ENCODE data around the gene SRPK3.
"Not testable (repeated sequence)": the region's sequence is repeated elsewhere in the genome, so short reads cannot be mapped to it uniquely, and the experiment has no call there.

Gene SRPK3

GRCh38 chrX:153780678-153781427, at the start of gene SRPK3:
Gene SRPK3 (plus strand): TSS chrX:153781041. CDS start chrX:153781087, 46 bp downstream.
- DNase-seq: no peak

- no peak for DNase-seq
Measured at GRCh38 chrX:153731117-153731844, 49.6 kb upstream of the SRPK3 start.

DNA sequence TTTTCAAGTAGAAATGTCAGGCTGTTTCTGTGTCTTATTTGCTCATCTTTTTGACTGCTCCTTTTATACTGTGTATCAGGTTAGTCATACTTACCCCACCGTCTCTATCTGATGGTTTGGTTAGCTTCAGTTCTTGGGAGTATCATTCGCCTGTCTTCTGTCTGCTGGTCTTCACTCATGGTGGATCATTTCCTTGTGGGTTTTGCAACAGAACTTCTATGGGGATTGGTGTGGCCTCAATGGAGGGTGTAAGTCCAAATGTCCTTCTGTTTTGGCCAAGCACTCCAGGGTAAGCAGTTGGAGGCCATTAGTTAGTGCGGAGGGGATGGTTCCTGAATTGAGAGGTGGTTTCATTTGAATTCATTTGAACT, 49.0 kb upstream of the SRPK3 start:
- DNase-seq: no peak

- DNase-seq: no peak
Measured at GRCh38 chrX:153732401-153732800, 48.4 kb upstream of the SRPK3 start.

DNA sequence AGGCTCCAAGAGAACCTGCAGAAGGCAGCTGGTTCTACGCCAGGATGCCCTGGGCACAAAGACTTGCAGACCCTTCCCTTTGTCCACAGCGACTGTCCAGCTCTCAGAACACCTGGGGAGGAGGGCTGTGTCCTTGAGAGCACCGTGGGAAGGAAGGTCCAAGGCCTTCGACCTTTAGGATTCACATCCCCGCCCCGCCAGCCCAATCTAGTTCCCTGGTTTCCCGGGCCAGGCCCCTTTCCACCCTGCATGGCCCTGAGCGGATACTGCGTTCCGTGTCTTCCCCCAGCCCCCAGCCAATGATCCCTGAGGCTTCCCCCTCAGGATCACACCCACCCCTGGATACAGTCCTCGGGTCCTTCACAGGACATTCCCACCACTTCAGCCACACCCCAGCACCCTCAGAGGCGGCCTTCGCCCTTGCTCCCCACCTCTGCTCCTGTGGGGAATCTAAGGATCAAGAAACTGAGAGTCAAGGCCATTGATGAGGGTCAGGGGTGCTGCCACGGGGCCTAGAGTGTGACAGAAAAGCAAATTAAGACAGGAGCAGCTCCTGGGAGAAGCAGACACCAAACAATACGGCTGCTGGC, 47.1 kb upstream of the SRPK3 start:
- no peak for DNase-seq

DNA sequence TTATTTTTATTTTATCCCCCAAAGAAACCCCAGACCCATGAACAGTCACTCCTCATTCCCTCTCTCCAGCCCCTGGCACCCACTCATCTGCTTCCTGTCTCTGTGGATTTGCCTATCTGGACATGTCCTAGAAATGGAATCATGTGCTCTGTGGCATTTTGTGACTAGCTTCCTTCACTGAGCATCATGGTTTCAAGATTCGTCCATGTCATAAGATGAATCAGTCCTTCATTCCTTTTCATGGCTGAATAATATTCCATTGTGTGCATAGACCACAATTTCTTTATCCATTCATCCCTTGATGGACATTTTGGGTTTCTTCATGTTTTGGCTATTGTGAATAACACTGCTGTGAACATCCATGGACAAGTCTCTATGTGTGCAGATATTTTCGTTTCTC, 46.0 kb upstream of the SRPK3 start:
- no peak for DNase-seq

DNA sequence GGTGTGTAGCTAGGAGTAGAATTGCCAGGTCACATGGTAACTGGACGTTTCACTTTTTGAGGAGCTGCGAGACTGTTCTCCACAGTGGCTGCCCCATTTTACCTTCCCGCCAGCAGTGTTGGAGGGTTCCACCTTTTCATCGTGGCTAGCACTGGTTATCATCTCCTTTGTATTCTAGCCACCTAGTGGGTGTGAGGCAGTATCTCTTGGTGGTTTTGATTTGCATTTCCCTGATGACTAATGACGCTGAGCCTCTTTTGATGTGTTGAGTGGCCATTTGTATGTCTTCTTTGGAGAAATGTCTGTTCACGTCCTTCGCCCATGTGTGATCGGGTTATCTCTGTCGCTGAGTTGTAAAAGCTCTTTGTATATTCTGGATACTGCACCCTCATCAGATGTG, 45.6 kb upstream of the SRPK3 start:
- DNase-seq: no peak

DNA sequence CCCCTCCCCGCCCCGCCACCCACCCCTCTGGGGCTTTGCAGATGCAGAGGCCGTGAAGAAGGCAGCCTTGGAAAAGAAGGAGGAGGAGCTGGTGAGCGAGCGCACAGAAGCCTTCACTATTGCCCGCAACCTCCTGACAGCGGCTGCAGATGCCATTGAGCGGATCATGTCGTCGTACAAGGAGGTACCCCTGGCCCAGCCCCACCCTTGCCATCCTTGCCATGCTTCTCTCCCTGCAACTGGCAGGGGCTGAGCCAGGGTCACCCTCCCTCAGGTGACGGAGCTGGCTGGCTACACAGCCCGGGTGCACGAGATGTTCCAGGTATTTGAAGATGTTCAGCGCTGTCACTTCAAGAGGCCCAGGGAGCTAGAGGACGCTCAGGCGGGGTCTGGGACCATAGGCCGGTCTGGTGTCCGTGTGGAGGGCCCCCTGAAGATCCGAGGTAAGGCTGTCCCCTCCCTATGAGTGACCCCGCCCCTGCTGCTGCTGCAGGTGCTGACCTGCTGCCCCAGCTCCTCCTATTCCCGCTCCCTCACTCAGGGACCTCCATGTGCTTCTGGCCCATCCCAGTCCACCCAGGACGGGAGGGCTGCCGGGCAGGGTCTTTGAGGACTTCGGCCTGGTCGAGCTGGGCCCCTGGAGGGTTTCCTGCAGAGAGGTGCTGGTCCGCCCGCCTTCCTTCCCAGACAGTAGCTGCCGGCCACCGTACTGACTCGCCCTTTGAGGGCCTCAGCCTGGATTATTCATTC, 44.6 kb upstream of the SRPK3 start:
- no peak for DNase-seq

- no peak for DNase-seq
Measured at GRCh38 chrX:153736871-153737441, 43.9 kb upstream of the SRPK3 start.

- DNase-seq: no peak
Measured at GRCh38 chrX:153738056-153738605, 42.7 kb upstream of the SRPK3 start.

DNA sequence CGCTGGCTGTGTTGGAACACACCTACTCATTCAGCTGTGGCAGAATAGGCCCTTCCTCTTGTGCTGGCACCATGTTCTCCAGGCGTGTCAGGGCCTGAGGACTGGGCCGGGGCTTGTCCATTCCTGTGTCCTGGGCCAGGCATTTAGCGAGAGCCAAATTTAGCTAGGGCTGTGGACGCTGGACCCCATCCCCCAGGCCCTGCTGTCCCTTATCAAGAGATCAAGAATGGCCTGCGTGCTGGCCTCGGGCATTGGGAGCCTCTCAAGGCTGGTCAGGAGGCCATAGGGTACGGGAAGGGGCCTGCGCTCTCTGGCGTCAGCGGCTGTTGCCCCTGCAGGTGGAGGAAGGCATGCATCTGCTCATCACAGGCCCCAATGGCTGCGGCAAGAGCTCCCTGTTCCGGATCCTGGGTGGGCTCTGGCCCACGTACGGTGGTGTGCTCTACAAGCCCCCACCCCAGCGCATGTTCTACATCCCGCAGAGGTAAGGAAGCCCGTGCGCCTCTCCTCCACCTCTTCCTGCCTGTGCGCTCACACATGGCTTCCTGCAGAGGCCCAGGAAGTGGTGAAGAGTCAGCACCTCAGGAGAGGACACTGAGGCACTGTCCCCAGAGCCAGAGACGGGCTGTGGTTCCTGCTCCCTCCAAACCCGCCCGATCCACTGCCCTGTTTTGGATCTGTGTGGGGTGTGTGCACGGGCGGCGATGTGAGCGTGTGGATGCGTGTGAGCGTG, 40.9 kb upstream of the SRPK3 start:
- DNase-seq: no peak

DNA sequence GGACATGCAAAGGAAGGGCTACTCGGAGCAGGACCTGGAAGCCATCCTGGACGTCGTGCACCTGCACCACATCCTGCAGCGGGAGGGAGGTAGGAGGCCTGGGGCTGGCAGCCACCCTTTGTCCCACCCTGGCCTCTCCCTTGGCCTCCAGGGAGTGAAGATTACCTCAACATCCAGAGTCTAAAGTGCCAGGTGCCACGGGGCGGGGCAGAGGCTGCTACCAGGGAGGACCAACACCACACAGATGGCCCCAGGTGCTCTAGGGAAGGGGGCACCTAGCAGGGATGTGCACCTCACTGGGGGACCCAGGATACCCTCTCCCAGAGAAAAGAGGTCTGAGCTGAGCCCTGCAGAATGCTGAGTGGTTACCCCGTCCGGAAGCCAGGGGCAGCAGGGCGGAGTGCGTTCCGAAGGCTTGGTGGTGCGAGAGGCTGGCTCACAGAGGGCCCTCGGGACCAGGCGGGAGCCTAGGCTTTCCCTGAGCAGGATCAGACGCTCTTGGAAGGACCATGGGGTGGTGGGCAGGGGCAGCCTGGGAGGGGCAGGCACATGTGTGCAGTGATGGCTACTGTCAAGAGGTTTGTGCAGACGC, 40.1 kb upstream of the SRPK3 start:
- DNase-seq: no peak

GRCh38 chrX:153741446-153741845, 39.4 kb upstream of the SRPK3 start:
- DNase-seq: no peak

DNA sequence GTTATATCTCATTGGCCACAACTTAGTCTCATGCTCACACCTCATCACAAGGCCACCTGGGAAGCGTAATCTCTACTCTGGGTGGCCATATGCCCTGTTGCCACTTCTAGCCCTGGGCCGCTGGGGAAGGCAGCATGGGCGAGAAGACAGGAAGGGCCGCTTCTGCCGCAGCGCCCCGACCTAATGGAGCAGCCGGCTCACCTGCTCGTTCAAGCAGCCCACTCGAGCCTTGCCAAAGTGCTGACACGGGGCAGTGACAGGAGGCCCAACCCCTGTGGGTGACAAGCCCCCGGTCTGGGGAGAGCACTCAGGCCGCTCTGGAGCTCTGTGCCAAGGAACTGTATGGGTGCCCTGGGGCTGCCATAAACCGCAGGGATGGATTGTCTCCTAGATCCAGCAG, 38.7 kb upstream of the SRPK3 start:
- DNase-seq: not testable (repeated sequence)

DNA sequence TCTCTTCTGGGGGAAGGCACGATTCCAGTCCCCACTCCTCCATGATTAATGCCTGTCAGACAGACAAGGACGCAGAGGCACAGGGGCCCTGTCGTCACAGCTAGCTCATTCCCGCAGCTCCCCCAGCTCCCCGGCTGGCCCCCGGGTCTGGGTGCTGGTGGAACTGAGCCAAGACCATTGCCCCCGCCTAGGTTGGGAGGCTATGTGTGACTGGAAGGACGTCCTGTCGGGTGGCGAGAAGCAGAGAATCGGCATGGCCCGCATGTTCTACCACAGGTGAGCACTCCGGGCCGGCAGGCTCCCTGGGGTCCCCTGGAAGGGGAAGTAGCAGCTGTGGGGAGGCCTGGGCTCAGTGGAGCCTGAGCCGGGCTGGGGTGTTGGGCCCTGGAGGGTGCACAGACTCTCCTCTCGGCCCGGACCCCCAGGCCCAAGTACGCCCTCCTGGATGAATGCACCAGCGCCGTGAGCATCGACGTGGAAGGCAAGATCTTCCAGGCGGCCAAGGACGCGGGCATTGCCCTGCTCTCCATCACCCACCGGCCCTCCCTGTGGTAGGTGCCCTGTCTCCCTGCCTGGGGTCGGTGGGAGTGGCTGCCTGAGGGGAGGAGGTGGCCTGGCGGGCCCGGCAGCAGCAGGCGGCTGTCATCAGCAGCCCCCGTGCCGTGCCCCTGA, 37.9 kb upstream of the SRPK3 start:
- DNase-seq: not testable (repeated sequence)

- DNase-seq: not testable (repeated sequence)
Measured at GRCh38 chrX:153743468-153744209, 37.2 kb upstream of the SRPK3 start.

DNA sequence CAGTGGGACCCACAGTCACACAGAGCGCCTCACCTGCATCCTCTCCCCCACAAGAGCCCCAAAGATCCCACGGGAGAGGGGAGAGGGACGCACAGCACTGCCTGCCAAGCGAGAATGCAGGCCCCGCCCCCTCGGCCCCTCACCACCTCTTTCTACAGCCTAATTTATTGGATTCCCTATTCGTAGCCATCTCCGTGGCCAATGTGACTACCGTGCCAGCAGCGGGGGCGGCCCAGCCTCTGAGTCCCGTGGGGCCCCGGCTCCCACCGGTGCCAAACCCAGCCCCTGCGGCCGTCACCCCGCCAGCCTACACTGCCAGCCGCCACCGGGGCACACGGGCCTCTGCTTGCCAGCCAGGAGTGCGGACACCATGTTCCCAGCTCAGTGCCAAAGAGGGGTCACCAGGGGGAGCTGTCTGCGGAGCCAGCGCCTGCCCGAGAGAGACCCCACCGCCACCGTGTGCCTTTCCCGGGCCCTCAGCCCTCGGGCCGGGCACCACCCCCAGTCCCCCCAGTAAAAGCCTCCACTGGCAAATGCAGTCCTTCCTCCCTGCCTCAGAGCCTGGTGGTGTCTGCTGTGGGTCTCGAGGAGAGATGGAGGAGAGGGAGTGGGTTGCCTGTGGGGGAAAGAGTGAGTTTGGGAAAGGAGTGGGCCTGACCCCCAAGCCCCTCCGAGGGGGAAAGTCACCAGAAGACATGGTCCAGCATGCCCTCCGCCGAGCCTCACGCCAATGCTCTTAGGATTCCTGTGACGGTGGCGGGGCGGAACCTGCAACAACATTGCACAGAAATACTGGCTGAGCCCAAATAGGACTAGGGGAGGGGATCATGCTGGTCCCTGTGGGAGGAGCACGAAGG, 36.4 kb upstream of the SRPK3 start:
- no peak for DNase-seq

- not testable (repeated sequence) for DNase-seq
Measured at GRCh38 chrX:153745067-153745433, 35.8 kb upstream of the SRPK3 start.

GRCh38 chrX:153746359-153746758, 34.5 kb upstream of the SRPK3 start:
- no peak for DNase-seq
